HEK293 (cell line): ENCODE results near the gene RUNX1.

Experiments used
- CTCF ChIA-PET: fragments of 350-600 bp; formaldehyde crosslinking; extraction: SDS; loops from one replicate; lab custom pipeline; 2021; ENCODE audit warnings: antibody characterized with exemption; lab: Yijun Ruan, JAX
- POLR2A ChIA-PET: fragments of 300-600 bp; formaldehyde crosslinking; extraction: SDS; loops from one replicate; lab custom pipeline; 2020; ENCODE audit warnings: antibody characterized with exemption, inconsistent platforms; lab: Yijun Ruan, JAX
- H3K27ac ChIP-seq: fragments of 200-500 bp; sonication (Bioruptor generic); 2 replicates; pipeline ENCODE4 v1.5.1; 2014; ENCODE audit warnings: low read depth, low read length, control low read depth, inconsistent platforms; ENCODE audit errors: extremely low read depth
- H3K36me3 ChIP-seq, 2 experiments: fragments of 200-500 bp in 1 of 2; sonication (Bioruptor generic) in 1 of 2; 1 replicate in 1 of 2; 2 replicates in 1 of 2; pipeline ENCODE4 v1.5.1; 2014 to 2017; ENCODE audit warnings: inconsistent platforms in 2 of 2, low read length in 2 of 2; ENCODE audit not compliant: control insufficient read depth in 2 of 2, insufficient read depth in 1 of 2
- H3K4me1 ChIP-seq: fragments of 200-500 bp; sonication (Bioruptor generic); 2 replicates; pipeline ENCODE4 v1.5.1; 2014; ENCODE audit warnings: mild to moderate bottlenecking, low read length, inconsistent platforms; ENCODE audit not compliant: control insufficient read depth, insufficient read depth
- H3K4me3 ChIP-seq: 2 replicates; pipeline ENCODE4 v1.5.1; 2011; ENCODE audit warnings: low read depth, mild to moderate bottlenecking, control low read depth, low read length, moderate library complexity
- H3K9me3 ChIP-seq: fragments of 200-500 bp; sonication (Bioruptor generic); 2 replicates; pipeline ENCODE4 v1.5.1; 2014; ENCODE audit warnings: low read depth, low read length, inconsistent platforms; ENCODE audit not compliant: control insufficient read depth, insufficient read depth
- BCL11A ChIP-seq: fragments of 450-650 bp; formaldehyde crosslinking; IDR thresholded peaks from 2 replicates; pipeline ENCODE4 v1.5.1; 2016; ENCODE audit warnings: low read depth, missing biosample characterization, missing genetic modification characterization
- OSR2 ChIP-seq: fragments of 450-650 bp; formaldehyde crosslinking; IDR thresholded peaks from 2 replicates; pipeline ENCODE4 v1.5.1; 2016; ENCODE audit warnings: missing biosample characterization, missing genetic modification characterization
- SP7 ChIP-seq: fragments of 450-650 bp; formaldehyde crosslinking; IDR thresholded peaks from 2 replicates; pipeline ENCODE4 v1.5.1; 2016; ENCODE audit warnings: missing biosample characterization, missing genetic modification characterization
- TRIM28 ChIP-seq: IDR thresholded peaks from 2 replicates; pipeline ENCODE4 v1.6.1; 2011; ENCODE audit warnings: low read length, control low read depth, borderline replicate concordance
- ZBTB17 ChIP-seq: fragments of 450-650 bp; formaldehyde crosslinking; IDR thresholded peaks from 2 replicates; pipeline ENCODE4 v1.5.1; 2016; ENCODE audit warnings: missing biosample characterization, missing genetic modification characterization
- ZNF184 ChIP-seq: fragments of 450-650 bp; IDR thresholded peaks from 2 replicates; pipeline ENCODE4 v1.5.1; 2018; ENCODE audit warnings: missing biosample characterization, mild to moderate bottlenecking, missing genetic modification characterization
- ZNF239 ChIP-seq: fragments of 450-650 bp; formaldehyde crosslinking; IDR thresholded peaks from 2 replicates; pipeline ENCODE4 v1.5.1; 2016; ENCODE audit warnings: missing biosample characterization, missing genetic modification characterization
- ZNF341 ChIP-seq: fragments of 450-650 bp; formaldehyde crosslinking; IDR thresholded peaks from 2 replicates; pipeline ENCODE4; 2016; ENCODE audit warnings: low read depth, missing biosample characterization, missing genetic modification characterization
- ZNF629 ChIP-seq: fragments of 450-650 bp; formaldehyde crosslinking; IDR thresholded peaks from 2 replicates; pipeline ENCODE4 v1.5.1; 2017; ENCODE audit warnings: missing biosample characterization, missing genetic modification characterization
- ZNF677 ChIP-seq: fragments of 450-650 bp; IDR thresholded peaks from 2 replicates; pipeline ENCODE4 v1.5.0; 2018; ENCODE audit warnings: missing biosample characterization, mild to moderate bottlenecking, missing genetic modification characterization, moderate library complexity
- ZNF791 ChIP-seq: fragments of 450-650 bp; formaldehyde crosslinking; IDR thresholded peaks from 2 replicates; pipeline ENCODE4 v1.5.1; 2016; ENCODE audit warnings: missing biosample characterization, missing genetic modification characterization
- TF ChIP-seq, protein P1 (sequence below): fragments of 450-650 bp; formaldehyde crosslinking; IDR thresholded peaks from 2 replicates; pipeline ENCODE4 v1.5.1; 2016; ENCODE audit warnings: missing biosample characterization, missing genetic modification characterization, low read depth
- TF ChIP-seq, protein P2 (sequence below): fragments of 450-650 bp; formaldehyde crosslinking; IDR thresholded peaks from 2 replicates; pipeline ENCODE4 v1.5.1; 2016; ENCODE audit warnings: missing biosample characterization, missing genetic modification characterization
- TF ChIP-seq, protein P3 (sequence below): fragments of 450-650 bp; formaldehyde crosslinking; IDR thresholded peaks from 2 replicates; pipeline ENCODE4 v1.5.1; 2017; ENCODE audit warnings: missing biosample characterization, missing genetic modification characterization
- TF ChIP-seq, protein P4 (sequence below): fragments of 450-650 bp; formaldehyde crosslinking; IDR thresholded peaks from 2 replicates; pipeline ENCODE4 v1.5.1; 2016; ENCODE audit warnings: missing biosample characterization, missing genetic modification characterization
- TF ChIP-seq, protein P5 (sequence below): fragments of 450-650 bp; formaldehyde crosslinking; IDR thresholded peaks from 2 replicates; pipeline ENCODE4 v1.5.1; 2016; ENCODE audit warnings: missing biosample characterization, missing genetic modification characterization

RUNX1 gene

DNA sequence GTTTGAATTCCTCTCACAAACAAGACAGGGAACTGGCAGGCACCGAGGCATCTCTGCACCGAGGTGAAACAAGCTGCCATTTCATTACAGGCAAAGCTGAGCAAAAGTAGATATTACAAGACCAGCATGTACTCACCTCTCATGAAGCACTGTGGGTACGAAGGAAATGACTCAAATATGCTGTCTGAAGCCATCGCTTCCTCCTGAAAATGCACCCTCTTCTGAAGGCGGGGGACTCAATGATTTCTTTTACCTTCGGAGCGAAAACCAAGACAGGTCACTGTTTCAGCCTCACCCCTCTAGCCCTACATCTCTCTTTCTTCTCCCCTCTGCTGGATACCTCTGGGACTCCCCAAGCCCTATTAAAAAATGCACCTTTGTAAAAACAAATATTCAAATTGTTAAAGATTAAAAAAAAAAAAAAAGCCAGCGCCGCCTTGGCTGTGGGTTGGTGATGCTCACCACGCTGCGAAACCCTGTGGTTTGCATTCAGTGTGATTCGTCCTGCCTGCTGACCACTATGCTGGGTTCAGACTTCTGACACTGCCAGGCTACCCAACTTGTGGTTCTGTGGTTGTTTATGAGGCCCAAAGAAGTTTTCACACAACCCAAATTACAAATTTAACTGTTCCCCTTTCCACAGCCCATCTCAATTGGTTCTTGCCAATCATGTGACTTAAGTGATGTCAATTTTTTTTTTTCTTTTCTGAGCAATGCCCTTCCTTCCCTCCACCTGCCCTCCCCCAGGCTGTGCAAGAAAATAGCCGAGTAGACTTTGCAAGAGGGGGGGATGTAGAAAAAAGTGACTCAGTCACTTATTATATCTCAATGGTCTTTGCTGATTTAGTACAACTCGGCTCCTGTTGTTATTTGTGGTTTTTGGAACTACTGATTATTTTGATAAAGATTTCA, at the start of gene RUNX1:
TSS of gene RUNX1 (minus strand) at position 597 of the 912 bp plus-strand sequence.
- Histone ChIP-seq H3K27ac (no peak within 1 kb of the TSS; the same call in 1 of the 2 replicates), H3K4me1 (peaks cover 15% of the 10 kb centered on the region), H3K9me3 (no peaks in the 10 kb centered on the region), H3K4me3 (no peak within 1 kb of the TSS), H3K36me3 (no peaks in the 10 kb centered on the region)
- TF ChIP-seq, protein P1, sequence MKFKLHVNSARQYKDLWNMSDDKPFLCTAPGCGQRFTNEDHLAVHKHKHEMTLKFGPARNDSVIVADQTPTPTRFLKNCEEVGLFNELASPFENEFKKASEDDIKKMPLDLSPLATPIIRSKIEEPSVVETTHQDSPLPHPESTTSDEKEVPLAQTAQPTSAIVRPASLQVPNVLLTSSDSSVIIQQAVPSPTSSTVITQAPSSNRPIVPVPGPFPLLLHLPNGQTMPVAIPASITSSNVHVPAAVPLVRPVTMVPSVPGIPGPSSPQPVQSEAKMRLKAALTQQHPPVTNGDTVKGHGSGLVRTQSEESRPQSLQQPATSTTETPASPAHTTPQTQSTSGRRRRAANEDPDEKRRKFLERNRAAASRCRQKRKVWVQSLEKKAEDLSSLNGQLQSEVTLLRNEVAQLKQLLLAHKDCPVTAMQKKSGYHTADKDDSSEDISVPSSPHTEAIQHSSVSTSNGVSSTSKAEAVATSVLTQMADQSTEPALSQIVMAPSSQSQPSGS: 0 out of 2 replicates have a peak, but pooled peaks have one; percentile 7
- TF ChIP-seq BCL11A (tag by site-specific recombination) (no peak), OSR2 (tag by site-specific recombination) (peak; percentile 28; the same call in 1 of the 2 replicates), SP7 (tag by site-specific recombination) (peak; percentile 67), ZNF239 (tag by site-specific recombination) (no peak), ZNF341 (tag by site-specific recombination) (peak; percentile 86), ZNF677 (tag by site-specific recombination) (no peak), ZNF791 (tag by site-specific recombination) (no peak), TRIM28 (no peak), ZBTB17 (tag by site-specific recombination) (peak; percentile 38; the same call in 1 of the 2 replicates), ZNF629 (tag by site-specific recombination) (peak; percentile 49), ZNF184 (tag by site-specific recombination) (0 out of 2 replicates have a peak, but pooled peaks have one; percentile 12)
- TF ChIP-seq, protein P2, sequence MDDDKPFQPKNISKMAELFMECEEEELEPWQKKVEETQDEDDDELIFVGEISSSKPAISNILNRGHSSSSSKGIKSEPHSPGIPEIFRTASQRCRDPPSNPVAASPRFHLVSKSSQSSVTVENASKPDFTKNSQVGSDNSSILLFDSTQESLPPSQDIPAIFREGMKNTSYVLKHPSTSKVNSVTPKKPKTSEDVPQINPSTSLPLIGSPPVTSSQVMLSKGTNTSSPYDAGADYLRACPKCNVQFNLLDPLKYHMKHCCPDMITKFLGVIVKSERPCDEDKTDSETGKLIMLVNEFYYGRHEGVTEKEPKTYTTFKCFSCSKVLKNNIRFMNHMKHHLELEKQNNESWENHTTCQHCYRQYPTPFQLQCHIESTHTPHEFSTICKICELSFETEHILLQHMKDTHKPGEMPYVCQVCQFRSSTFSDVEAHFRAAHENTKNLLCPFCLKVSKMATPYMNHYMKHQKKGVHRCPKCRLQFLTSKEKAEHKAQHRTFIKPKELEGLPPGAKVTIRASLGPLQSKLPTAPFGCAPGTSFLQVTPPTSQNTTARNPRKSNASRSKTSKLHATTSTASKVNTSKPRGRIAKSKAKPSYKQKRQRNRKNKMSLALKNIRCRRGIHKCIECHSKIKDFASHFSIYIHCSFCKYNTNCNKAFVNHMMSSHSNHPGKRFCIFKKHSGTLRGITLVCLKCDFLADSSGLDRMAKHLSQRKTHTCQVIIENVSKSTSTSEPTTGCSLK: no peak
- TF ChIP-seq, protein P3, sequence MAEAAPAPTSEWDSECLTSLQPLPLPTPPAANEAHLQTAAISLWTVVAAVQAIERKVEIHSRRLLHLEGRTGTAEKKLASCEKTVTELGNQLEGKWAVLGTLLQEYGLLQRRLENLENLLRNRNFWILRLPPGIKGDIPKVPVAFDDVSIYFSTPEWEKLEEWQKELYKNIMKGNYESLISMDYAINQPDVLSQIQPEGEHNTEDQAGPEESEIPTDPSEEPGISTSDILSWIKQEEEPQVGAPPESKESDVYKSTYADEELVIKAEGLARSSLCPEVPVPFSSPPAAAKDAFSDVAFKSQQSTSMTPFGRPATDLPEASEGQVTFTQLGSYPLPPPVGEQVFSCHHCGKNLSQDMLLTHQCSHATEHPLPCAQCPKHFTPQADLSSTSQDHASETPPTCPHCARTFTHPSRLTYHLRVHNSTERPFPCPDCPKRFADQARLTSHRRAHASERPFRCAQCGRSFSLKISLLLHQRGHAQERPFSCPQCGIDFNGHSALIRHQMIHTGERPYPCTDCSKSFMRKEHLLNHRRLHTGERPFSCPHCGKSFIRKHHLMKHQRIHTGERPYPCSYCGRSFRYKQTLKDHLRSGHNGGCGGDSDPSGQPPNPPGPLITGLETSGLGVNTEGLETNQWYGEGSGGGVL (tag by site-specific recombination): peak; percentile 85
- TF ChIP-seq, protein P4, sequence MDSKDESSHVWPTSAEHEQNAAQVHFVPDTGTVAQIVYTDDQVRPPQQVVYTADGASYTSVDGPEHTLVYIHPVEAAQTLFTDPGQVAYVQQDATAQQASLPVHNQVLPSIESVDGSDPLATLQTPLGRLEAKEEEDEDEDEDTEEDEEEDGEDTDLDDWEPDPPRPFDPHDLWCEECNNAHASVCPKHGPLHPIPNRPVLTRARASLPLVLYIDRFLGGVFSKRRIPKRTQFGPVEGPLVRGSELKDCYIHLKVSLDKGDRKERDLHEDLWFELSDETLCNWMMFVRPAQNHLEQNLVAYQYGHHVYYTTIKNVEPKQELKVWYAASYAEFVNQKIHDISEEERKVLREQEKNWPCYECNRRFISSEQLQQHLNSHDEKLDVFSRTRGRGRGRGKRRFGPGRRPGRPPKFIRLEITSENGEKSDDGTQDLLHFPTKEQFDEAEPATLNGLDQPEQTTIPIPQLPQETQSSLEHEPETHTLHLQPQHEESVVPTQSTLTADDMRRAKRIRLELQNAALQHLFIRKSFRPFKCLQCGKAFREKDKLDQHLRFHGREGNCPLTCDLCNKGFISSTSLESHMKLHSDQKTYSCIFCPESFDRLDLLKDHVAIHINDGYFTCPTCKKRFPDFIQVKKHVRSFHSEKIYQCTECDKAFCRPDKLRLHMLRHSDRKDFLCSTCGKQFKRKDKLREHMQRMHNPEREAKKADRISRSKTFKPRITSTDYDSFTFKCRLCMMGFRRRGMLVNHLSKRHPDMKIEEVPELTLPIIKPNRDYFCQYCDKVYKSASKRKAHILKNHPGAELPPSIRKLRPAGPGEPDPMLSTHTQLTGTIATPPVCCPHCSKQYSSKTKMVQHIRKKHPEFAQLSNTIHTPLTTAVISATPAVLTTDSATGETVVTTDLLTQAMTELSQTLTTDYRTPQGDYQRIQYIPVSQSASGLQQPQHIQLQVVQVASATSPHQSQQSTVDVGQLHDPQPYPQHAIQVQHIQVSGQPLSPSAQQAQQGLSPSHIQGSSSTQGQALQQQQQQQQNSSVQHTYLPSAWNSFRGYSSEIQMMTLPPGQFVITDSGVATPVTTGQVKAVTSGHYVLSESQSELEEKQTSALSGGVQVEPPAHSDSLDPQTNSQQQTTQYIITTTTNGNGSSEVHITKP (tag by site-specific recombination): peak; percentile 82
- TF ChIP-seq, protein P5, sequence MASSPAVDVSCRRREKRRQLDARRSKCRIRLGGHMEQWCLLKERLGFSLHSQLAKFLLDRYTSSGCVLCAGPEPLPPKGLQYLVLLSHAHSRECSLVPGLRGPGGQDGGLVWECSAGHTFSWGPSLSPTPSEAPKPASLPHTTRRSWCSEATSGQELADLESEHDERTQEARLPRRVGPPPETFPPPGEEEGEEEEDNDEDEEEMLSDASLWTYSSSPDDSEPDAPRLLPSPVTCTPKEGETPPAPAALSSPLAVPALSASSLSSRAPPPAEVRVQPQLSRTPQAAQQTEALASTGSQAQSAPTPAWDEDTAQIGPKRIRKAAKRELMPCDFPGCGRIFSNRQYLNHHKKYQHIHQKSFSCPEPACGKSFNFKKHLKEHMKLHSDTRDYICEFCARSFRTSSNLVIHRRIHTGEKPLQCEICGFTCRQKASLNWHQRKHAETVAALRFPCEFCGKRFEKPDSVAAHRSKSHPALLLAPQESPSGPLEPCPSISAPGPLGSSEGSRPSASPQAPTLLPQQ: peak; percentile 30; the same call in 1 of the 2 replicates
- ChIA-PET POLR2A (no interaction called here), CTCF (interaction anchor here (0.6 to 0.8 kb wide), 2 partner anchors 298 to 352 kb away, joined by 3 read pairs; no protein-coding TSS in a partner anchor)
